Epithelial cell of prostate (primary cell): ENCODE measurements around the gene CREM.

Source experiments
- DNase-seq: peaks from one replicate; pipeline ENCODE4 v3.0.0-alpha.2; 2011; ENCODE audit warnings: low read depth, low spot score
- H3K27ac ChIP-seq: fragments of 450-650 bp; 2 replicates; pipeline ENCODE4 v1.5.1; 2017; ENCODE audit warnings: mild to moderate bottlenecking

The CREM gene

DNA sequence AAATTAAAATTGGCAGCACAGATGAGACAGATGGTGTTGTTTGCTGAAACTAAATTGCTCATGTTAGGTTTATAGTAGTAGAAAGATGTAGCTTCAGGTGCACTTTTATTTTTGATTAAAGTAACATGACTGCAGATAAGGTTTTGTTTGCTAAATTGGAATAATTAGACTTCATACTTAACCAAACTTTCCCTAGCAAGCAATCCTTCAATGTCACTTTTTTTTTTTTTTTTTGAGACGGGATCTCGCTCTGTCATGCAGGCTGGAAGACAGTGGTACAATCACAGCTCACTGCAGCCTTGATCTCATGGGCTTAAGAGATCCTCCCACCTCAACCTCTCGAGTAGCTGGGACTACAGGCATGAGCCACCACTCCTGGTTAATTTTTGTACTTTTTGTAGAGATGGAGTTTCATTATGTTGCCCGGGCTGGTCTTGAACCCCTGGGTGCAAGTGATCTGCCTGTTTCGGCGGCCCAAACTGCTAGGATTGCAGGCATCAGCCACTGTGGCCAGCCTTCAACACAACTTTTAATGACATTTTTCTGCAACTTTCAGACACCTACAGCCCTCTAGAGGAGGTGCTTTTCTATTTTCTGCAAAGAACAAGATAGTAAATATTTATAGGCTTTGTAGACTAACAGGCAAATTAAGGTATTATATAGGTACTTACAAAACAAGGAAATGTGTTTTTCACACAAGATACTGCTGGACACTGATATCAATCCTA is 124.9 kb downstream of the CREM start:
- no peak for DNase-seq
- no peak overlapping the region for H3K27ac ChIP-seq

DNA sequence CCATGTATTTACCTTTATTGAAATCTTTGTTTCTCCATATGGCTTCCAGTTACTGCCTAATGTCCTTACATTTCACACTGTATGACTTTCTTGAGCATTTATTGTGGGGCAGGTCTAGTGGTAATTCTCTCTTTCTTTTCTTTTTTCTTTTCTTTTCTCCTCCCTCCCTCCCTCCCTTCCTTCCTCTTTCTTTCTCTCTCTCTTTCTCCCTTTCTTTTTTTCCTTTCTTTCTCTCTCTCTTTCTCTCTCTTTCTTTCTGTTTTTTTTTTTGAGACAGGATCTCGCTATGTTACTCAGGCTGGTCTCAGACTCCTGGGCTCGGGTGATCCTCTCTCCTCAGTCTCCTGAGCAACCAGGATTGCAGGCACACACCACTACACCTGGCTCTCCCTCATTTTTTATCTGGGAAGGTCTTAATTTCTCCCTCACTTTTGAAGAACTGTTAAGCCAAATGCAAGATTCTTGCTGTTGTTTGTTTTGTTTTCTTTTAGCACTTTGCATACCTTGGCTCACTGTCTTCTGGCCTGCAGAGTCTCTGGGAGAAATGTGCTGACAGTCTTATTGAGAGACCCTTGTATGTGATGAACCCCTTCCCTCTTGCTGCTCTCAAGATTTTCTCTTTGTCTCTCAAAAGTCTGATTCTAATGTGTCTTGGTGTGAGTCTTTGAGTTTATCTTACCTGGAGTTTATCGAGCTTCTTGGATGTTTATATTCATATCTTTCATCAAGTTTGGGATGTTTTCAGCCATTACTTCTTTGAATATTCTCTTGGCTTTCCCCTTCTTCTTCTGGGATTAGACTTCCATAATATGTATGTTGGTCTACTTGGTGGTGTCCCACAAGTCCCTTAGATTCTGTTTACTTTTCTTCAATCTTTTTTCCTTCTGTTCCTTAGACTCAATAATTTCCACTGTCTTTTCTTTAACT is 130.7 kb downstream of the CREM start:
- H3K27ac ChIP-seq = no peak overlapping the region
- DNase-seq = no peak

GRCh38 chr10:35259769-35260397 is 133.2 kb downstream of the CREM start:
- peak; percentile 70 for DNase-seq
- H3K27ac ChIP-seq = peak overlapping the region; percentile 44

GRCh38 chr10:35262436-35262835 is 135.8 kb downstream of the CREM start:
- H3K27ac ChIP-seq = no peak overlapping the region
- no peak for DNase-seq
